Small intestine (tissue), 16 donors: Measurements from ENCODE around the gene SCOC. TPM values are rescaled to one million over a fixed set of nuclear protein-coding genes. Genes with fewer than 3 reads are reported as not detected.
A peak's percentile ranks its signal among the peaks of the same experiment; 100 is the strongest.

Experiments
- DNase-seq, 2 donors: peaks; one replicate each; pipeline versions ENCODE4 v3.0.0 to v3.0.0-alpha.2; 2013
- FAIRE-seq: peaks from 2 replicates; lab custom pipeline; 2012; peaks lifted over from hg19 to GRCh38; lab: Jason Lieb, UNC
- H3K27ac ChIP-seq, 3 donors: one replicate each; pipeline ENCODE4 v1.5.1; 2013; ENCODE audit warnings: low read length in 2 of 3, mild to moderate bottlenecking in 2 of 3, control low read depth in 1 of 3, inconsistent platforms in 1 of 3, low read depth in 1 of 3, moderate library complexity in 1 of 3
- H3K27me3 ChIP-seq, 3 donors: one replicate each; pipeline ENCODE4 v1.6.1; 2013; ENCODE audit warnings: low read length in 3 of 3, inconsistent platforms in 1 of 3; ENCODE audit not compliant: control insufficient read depth in 3 of 3, insufficient read depth in 3 of 3
- H3K36me3 ChIP-seq, 3 donors: one replicate each; pipeline ENCODE4 v1.6.1; 2013; ENCODE audit warnings: low read length in 3 of 3, inconsistent platforms in 1 of 3, low read depth in 1 of 3, mild to moderate bottlenecking in 1 of 3, moderate library complexity in 1 of 3; ENCODE audit not compliant: control insufficient read depth in 3 of 3, insufficient read depth in 2 of 3
- H3K4me1 ChIP-seq, 3 donors: one replicate each; pipeline ENCODE4 v1.6.1; 2013; ENCODE audit warnings: low read length in 2 of 3, inconsistent platforms in 1 of 3, low read depth in 1 of 3, mild to moderate bottlenecking in 1 of 3, moderate library complexity in 1 of 3; ENCODE audit not compliant: control insufficient read depth in 3 of 3, insufficient read depth in 2 of 3
- H3K4me3 ChIP-seq, 3 donors: one replicate each; pipeline ENCODE4 v1.5.1; 2013; ENCODE audit warnings: low read length in 3 of 3, control low read depth in 1 of 3, inconsistent platforms in 1 of 3, low read depth in 1 of 3, mild to moderate bottlenecking in 1 of 3, moderate library complexity in 1 of 3
- H3K9me3 ChIP-seq, 2 donors: one replicate each; pipeline ENCODE4 v1.6.1; 2013; ENCODE audit warnings: low read depth in 1 of 2, low read length in 1 of 2; ENCODE audit not compliant: control insufficient read depth in 2 of 2, insufficient read depth in 1 of 2
- WGBS, 3 donors: extraction: QIAGEN DNeasy Blood & Tissue Kit; methylation state at CpG; one replicate each; pipeline ENCODE4 v1.1.7; 2013; 5-methylcytosine and 5-hydroxymethylcytosine counted together
- long read RNA-seq, 10 donors: transcript quantifications; one replicate each; lab custom pipeline, GENCODE V29; 2026
- polyA plus RNA-seq, 4 donors: library from polyadenylated mRNA; stranded (reverse) in 3 of 4; unstranded in 1 of 4; fragments of 200-250 nt in 3 of 4; fragments of 120-200 nt in 1 of 4; gene quantifications; one replicate each; pipeline versions ENCODE4 v1.2.1 to v1.2.3, GENCODE V29; 2013
- donor health status: healthy with polysubstance abuse.
- donor health status: control.
- donor health status: control.
- donor health status: Bipolar disorder and iron deficiency.
- donor health status: healthy.

Gene SCOC
- 10 to 100 TPM; 55.9 to 81.9 (median 67.8) TPM for polyA plus RNA-seq
- long read RNA-seq, donor 1, transcript SCOC-203 (4 exons, 1,999 nt), result minor isoform, 30 of 91 reads
- long read RNA-seq, donor 1, transcript SCOC-211 (4 exons, 1,959 nt), result major isoform, 47 of 91 reads
- long read RNA-seq, donor 1, partial matches to known transcripts, result 14 of 91 reads
- long read RNA-seq, donor 1, other reads (novel, unspliced or antisense), result 0 of 91 reads
- long read RNA-seq, donor 2, transcript SCOC-203 (4 exons, 1,999 nt), result major isoform, 13 of 22 reads
- long read RNA-seq, donor 2, transcript SCOC-211 (4 exons, 1,959 nt), result minor isoform, 9 of 22 reads
- long read RNA-seq, donor 2, partial matches to known transcripts, result 0 of 22 reads
- long read RNA-seq, donor 2, other reads (novel, unspliced or antisense), result 0 of 22 reads
- long read RNA-seq, donor 3, transcript SCOC-211 (4 exons, 1,959 nt), result major isoform, 12 of 16 reads
- long read RNA-seq, donor 3, partial matches to known transcripts, result 0 of 16 reads
- long read RNA-seq, donor 3, other reads (novel, unspliced or antisense), result 0 of 16 reads
- long read RNA-seq, donor 4, partial matches to known transcripts, result 0 of 1 reads
- long read RNA-seq, donor 4, other reads (novel, unspliced or antisense), result 0 of 1 reads
- long read RNA-seq, donor 5, partial matches to known transcripts, result 0 of 7 reads
- long read RNA-seq, donor 5, other reads (novel, unspliced or antisense), result 0 of 7 reads
- long read RNA-seq, donor 6, transcript SCOC-211 (4 exons, 1,959 nt), result major isoform, 21 of 32 reads
- long read RNA-seq, donor 6, transcript SCOC-203 (4 exons, 1,999 nt), result minor isoform, 11 of 32 reads
- long read RNA-seq, donor 6, partial matches to known transcripts, result 0 of 32 reads
- long read RNA-seq, donor 6, other reads (novel, unspliced or antisense), result 0 of 32 reads
- long read RNA-seq, donor 7, transcript SCOC-211 (4 exons, 1,959 nt), result major isoform, 41 of 43 reads
- long read RNA-seq, donor 7, partial matches to known transcripts, result 0 of 43 reads
- long read RNA-seq, donor 7, other reads (novel, unspliced or antisense), result 0 of 43 reads
- long read RNA-seq, donor 8, partial matches to known transcripts, result 0 of 4 reads
- long read RNA-seq, donor 8, other reads (novel, unspliced or antisense), result 0 of 4 reads
- long read RNA-seq, donor 9, transcript SCOC-203 (4 exons, 1,999 nt), result major isoform, 6 of 12 reads
- long read RNA-seq, donor 9, transcript SCOC-211 (4 exons, 1,959 nt), result major isoform, 6 of 12 reads
- long read RNA-seq, donor 9, partial matches to known transcripts, result 0 of 12 reads
- long read RNA-seq, donor 9, other reads (novel, unspliced or antisense), result 0 of 12 reads
- long read RNA-seq, donor 10, transcript SCOC-211 (4 exons, 1,959 nt), result major isoform, 48 of 59 reads
- long read RNA-seq, donor 10, transcript SCOC-203 (4 exons, 1,999 nt), result minor isoform, 7 of 59 reads
- long read RNA-seq, donor 10, partial matches to known transcripts, result 0 of 59 reads
- long read RNA-seq, donor 10, other reads (novel, unspliced or antisense), result 0 of 59 reads

- Histone ChIP-seq H3K27me3 (no peaks in the 10 kb centered on the region), H3K4me1 (peaks cover 3 to 6% (median 3%) of the 10 kb centered on the region in 3 donors), H3K36me3 (no peaks in the 10 kb centered on the region), H3K9me3 (no peaks in the 10 kb centered on the region), H3K4me3 (peak within 1 kb of the TSS; percentile 67 to 90 (median 81)), H3K27ac (peak within 1 kb of the TSS; percentile 76 to 86 (median 84))
- peak; percentile 99 to 100 for DNase-seq
- peak; percentile 98 for FAIRE-seq
- 0 to 1% (median 0%) methylated on average over 43 to 63 of the region's 63 CpGs for WGBS, 3 donors
Observed at GRCh38 chr4:140373328-140374129, at the start of gene SCOC. Gene SCOC (plus strand): TSS chr4:140373646. CDS start chr4:140379171, 5,525 bp downstream.

DNA sequence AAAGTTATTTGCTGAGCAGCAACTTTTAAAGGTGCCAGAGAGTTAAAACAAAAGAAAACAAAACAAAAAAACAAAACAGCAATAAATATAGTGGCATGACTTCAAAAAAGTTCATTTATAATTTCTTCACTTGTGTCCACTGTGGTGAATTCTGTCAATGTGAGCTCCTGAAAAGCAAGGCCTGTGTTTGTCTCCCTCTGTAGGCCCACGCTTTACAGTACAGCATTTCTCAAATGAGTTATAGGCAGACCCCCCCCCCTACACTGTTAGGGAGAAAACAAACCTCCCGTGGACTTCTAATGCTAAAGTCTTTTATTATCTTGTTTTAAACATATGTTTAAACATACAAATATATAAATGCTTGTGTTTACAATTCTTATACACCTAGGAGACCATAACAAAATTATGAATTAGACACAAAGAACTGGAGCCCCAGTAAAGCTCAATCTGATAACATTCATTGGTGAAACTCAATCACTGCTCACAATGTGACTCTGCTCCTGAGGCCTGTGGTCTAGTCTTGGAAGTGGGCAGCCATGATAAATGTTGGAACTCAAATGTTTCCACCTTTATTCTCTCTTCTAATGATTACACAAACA lies 47.0 kb upstream of the SCOC start:
- WGBS, 3 donors, result 38 to 57% (median 55%) methylated on average over 2 of the region's 2 CpGs
- Histone ChIP-seq H3K4me3 (no peak overlapping the region), H3K27me3 (no peaks in the 10 kb centered on the region), H3K4me1 (no peaks in the 10 kb centered on the region), H3K9me3 (peaks cover 0 to 5% of the 10 kb centered on the region in 2 donors), H3K36me3 (no peaks in the 10 kb centered on the region), H3K27ac (no peak overlapping the region)
- FAIRE-seq, result no peak
- peak; percentile 20 to 48 for DNase-seq

- WGBS, 3 donors, result 59 to 89% (median 63%) methylated on average over 1 of the region's 1 CpG
- no peaks in the 10 kb centered on the region for H3K27me3 ChIP-seq
Observed at GRCh38 chr4:140330311-140330900, 43.0 kb upstream of the SCOC start.

GRCh38 chr4:140331245-140331644 lies 42.2 kb upstream of the SCOC start:
- H3K9me3 ChIP-seq, result no peaks in the 10 kb centered on the region
- no peaks in the 10 kb centered on the region for H3K27me3 ChIP-seq
- H3K36me3 ChIP-seq, result no peaks in the 10 kb centered on the region
- H3K4me3 ChIP-seq, result no peak overlapping the region
- no peak for FAIRE-seq
- 8 to 33% (median 27%) methylated on average over 1 of the region's 1 CpG for whole genome bisulfite sequencing, 3 donors
- no peak for DNase-seq
- no peak overlapping the region for H3K27ac ChIP-seq
- no peaks in the 10 kb centered on the region for H3K4me1 ChIP-seq

More at GRCh38 chr4:140330311-140330900, 43.0 kb upstream of the SCOC start:
- DNase-seq (peak; percentile 52 to 53), FAIRE-seq (no peak)
- Histone ChIP-seq H3K9me3 (no peaks in the 10 kb centered on the region), H3K4me3 (no peak overlapping the region), H3K36me3 (no peaks in the 10 kb centered on the region), H3K4me1 (no peaks in the 10 kb centered on the region), H3K27ac (no peak overlapping the region)

GRCh38 chr4:140331876-140332275 lies 41.6 kb upstream of the SCOC start:
- H3K27me3 ChIP-seq, result no peaks in the 10 kb centered on the region
- no peaks in the 10 kb centered on the region for H3K9me3 ChIP-seq
- no peaks in the 10 kb centered on the region for H3K36me3 ChIP-seq
- no peak overlapping the region for H3K27ac ChIP-seq
- WGBS, 3 donors, result 85 to 92% (median 86%) methylated on average over 5 of the region's 5 CpGs
- DNase-seq (no peak), FAIRE-seq (no peak)
- H3K4me1 ChIP-seq, result no peaks in the 10 kb centered on the region
- no peak overlapping the region for H3K4me3 ChIP-seq

GRCh38 chr4:140332734-140333133 lies 40.7 kb upstream of the SCOC start:
- 89 to 91% (median 90%) methylated on average over 2 of the region's 2 CpGs for WGBS, 3 donors
- DNase-seq, result no peak
- H3K27ac ChIP-seq, result no peak overlapping the region
- no peaks in the 10 kb centered on the region for H3K4me1 ChIP-seq
- H3K27me3 ChIP-seq, result no peaks in the 10 kb centered on the region
- no peaks in the 10 kb centered on the region for H3K36me3 ChIP-seq
- H3K4me3 ChIP-seq, result no peak overlapping the region
- FAIRE-seq, result no peak
- H3K9me3 ChIP-seq, result no peaks in the 10 kb centered on the region

GRCh38 chr4:140333523-140333922 lies 39.9 kb upstream of the SCOC start:
- no peak for DNase-seq
- no peaks in the 10 kb centered on the region for H3K27me3 ChIP-seq
- no peak overlapping the region for H3K27ac ChIP-seq
- no peak overlapping the region for H3K4me3 ChIP-seq
- H3K36me3 ChIP-seq, result no peaks in the 10 kb centered on the region
- no peaks in the 10 kb centered on the region for H3K9me3 ChIP-seq
- no peak for FAIRE-seq
- H3K4me1 ChIP-seq, result no peaks in the 10 kb centered on the region
